ENCODE data around the gene SUPT5H. TPM values are rescaled to one million over a fixed set of nuclear protein-coding genes. Genes with fewer than 3 reads are reported as not detected.

SUPT5H gene
- total and polyA plus RNA-seq, 2 of the 13 experiments (the other 11 are each of a cell fraction or from before 2014, with no cell fraction given), result 48.2 to 51.7 TPM

DNA sequence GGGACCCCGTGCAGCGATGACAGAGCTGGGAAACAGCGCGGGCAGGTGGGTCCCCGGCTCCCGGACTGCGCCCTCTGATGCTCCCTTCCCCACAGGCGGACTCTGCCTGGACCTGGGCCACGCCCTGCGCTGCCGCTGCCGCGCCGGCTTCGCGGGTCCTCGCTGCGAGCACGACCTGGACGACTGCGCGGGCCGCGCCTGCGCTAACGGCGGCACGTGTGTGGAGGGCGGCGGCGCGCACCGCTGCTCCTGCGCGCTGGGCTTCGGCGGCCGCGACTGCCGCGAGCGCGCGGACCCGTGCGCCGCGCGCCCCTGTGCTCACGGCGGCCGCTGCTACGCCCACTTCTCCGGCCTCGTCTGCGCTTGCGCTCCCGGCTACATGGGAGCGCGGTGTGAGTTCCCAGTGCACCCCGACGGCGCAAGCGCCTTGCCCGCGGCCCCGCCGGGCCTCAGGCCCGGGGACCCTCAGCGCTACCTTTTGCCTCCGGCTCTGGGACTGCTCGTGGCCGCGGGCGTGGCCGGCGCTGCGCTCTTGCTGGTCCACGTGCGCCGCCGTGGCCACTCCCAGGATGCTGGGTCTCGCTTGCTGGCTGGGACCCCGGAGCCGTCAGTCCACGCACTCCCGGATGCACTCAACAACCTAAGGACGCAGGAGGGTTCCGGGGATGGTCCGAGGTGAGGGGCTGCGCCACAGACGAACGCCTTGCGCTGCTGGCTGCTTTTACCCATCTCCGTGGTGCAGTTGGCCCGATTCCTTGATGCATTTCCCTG lies 61.7 kb downstream of the SUPT5H start (continued):
- TF ChIP-seq, protein P1, sequence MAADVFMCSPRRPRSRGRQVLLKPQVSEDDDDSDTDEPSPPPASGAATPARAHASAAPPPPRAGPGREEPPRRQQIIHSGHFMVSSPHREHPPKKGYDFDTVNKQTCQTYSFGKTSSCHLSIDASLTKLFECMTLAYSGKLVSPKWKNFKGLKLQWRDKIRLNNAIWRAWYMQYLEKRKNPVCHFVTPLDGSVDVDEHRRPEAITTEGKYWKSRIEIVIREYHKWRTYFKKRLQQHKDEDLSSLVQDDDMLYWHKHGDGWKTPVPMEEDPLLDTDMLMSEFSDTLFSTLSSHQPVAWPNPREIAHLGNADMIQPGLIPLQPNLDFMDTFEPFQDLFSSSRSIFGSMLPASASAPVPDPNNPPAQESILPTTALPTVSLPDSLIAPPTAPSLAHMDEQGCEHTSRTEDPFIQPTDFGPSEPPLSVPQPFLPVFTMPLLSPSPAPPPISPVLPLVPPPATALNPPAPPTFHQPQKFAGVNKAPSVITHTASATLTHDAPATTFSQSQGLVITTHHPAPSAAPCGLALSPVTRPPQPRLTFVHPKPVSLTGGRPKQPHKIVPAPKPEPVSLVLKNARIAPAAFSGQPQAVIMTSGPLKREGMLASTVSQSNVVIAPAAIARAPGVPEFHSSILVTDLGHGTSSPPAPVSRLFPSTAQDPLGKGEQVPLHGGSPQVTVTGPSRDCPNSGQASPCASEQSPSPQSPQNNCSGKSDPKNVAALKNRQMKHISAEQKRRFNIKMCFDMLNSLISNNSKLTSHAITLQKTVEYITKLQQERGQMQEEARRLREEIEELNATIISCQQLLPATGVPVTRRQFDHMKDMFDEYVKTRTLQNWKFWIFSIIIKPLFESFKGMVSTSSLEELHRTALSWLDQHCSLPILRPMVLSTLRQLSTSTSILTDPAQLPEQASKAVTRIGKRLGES (CRISPR knock-in tag; IDR thresholded peaks at IDR 0.05; ENCODE audit: borderline replicate concordance), result peak; percentile 71; the same call in 1 of the 2 replicates
- peak; percentile 95 for TF ChIP-seq MEIS2 (CRISPR knock-in tag; IDR thresholded peaks at IDR 0.05)
- TF ChIP-seq ETV6 (CRISPR knock-in tag; conservative IDR thresholded peaks at IDR 0.05), result no peak
- TF ChIP-seq, protein P2, sequence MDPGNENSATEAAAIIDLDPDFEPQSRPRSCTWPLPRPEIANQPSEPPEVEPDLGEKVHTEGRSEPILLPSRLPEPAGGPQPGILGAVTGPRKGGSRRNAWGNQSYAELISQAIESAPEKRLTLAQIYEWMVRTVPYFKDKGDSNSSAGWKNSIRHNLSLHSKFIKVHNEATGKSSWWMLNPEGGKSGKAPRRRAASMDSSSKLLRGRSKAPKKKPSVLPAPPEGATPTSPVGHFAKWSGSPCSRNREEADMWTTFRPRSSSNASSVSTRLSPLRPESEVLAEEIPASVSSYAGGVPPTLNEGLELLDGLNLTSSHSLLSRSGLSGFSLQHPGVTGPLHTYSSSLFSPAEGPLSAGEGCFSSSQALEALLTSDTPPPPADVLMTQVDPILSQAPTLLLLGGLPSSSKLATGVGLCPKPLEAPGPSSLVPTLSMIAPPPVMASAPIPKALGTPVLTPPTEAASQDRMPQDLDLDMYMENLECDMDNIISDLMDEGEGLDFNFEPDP (CRISPR knock-in tag; conservative IDR thresholded peaks at IDR 0.05), result no peak
- TF ChIP-seq DR1 (CRISPR knock-in tag; IDR thresholded peaks at IDR 0.05), result peak; percentile 57; the same call in 1 of the 2 replicates
- peak; percentile 49; the same call in 1 of the 2 replicates for TF ChIP-seq TGIF2 (CRISPR knock-in tag; IDR thresholded peaks at IDR 0.05)
- TF ChIP-seq, protein P3, sequence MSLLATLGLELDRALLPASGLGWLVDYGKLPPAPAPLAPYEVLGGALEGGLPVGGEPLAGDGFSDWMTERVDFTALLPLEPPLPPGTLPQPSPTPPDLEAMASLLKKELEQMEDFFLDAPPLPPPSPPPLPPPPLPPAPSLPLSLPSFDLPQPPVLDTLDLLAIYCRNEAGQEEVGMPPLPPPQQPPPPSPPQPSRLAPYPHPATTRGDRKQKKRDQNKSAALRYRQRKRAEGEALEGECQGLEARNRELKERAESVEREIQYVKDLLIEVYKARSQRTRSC (CRISPR knock-in tag; IDR thresholded peaks at IDR 0.05; ENCODE audit: low read depth), result peak; percentile 82; the same call in 1 of the 2 replicates
- peak; percentile 97 for TF ChIP-seq SRY (CRISPR knock-in tag; IDR thresholded peaks at IDR 0.05)
- TF ChIP-seq CHCHD3 (CRISPR knock-in tag; IDR thresholded peaks at IDR 0.05), result peak; percentile 84
- peak; percentile 97 for TF ChIP-seq ZNF841 (CRISPR knock-in tag; IDR thresholded peaks at IDR 0.05; ENCODE audit: borderline replicate concordance)
- 0 out of 2 replicates have a peak, but pooled peaks have one; percentile 25 for TF ChIP-seq ZNF747 (CRISPR knock-in tag; IDR thresholded peaks at IDR 0.05; ENCODE audit: borderline replicate concordance)
- TF ChIP-seq, protein P4, sequence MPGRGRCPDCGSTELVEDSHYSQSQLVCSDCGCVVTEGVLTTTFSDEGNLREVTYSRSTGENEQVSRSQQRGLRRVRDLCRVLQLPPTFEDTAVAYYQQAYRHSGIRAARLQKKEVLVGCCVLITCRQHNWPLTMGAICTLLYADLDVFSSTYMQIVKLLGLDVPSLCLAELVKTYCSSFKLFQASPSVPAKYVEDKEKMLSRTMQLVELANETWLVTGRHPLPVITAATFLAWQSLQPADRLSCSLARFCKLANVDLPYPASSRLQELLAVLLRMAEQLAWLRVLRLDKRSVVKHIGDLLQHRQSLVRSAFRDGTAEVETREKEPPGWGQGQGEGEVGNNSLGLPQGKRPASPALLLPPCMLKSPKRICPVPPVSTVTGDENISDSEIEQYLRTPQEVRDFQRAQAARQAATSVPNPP (CRISPR knock-in tag; IDR thresholded peaks at IDR 0.05), result peak; percentile 91
- TF ChIP-seq, protein P5, sequence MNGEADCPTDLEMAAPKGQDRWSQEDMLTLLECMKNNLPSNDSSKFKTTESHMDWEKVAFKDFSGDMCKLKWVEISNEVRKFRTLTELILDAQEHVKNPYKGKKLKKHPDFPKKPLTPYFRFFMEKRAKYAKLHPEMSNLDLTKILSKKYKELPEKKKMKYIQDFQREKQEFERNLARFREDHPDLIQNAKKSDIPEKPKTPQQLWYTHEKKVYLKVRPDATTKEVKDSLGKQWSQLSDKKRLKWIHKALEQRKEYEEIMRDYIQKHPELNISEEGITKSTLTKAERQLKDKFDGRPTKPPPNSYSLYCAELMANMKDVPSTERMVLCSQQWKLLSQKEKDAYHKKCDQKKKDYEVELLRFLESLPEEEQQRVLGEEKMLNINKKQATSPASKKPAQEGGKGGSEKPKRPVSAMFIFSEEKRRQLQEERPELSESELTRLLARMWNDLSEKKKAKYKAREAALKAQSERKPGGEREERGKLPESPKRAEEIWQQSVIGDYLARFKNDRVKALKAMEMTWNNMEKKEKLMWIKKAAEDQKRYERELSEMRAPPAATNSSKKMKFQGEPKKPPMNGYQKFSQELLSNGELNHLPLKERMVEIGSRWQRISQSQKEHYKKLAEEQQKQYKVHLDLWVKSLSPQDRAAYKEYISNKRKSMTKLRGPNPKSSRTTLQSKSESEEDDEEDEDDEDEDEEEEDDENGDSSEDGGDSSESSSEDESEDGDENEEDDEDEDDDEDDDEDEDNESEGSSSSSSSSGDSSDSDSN (CRISPR knock-in tag; IDR thresholded peaks at IDR 0.05), result no peak
- no peak for TF ChIP-seq SSRP1 (CRISPR knock-in tag; IDR thresholded peaks at IDR 0.05)
- TF ChIP-seq ZNF878 (CRISPR knock-in tag; IDR thresholded peaks at IDR 0.05), result no peak
